Sigmoid colon (tissue), 7 donors: ENCODE data around the gene TBC1D22A. TPM values are rescaled to one million over a fixed set of nuclear protein-coding genes. Genes with fewer than 3 reads are reported as not detected.

Source experiments
- DNase-seq: peaks from one replicate; pipeline ENCODE4 v3.0.0-alpha.2; 2019
- H3K27ac ChIP-seq, 4 donors: fragments of 200-600 bp; sonication (generic); one replicate each; pipeline ENCODE4 v1.5.1; 2016 to 2019; ENCODE audit warnings: mild to moderate bottlenecking in 1 of 4
- H3K27me3 ChIP-seq, 3 donors: fragments of 200-600 bp; sonication (generic); one replicate each; pipeline ENCODE4 v1.5.1; 2019; ENCODE audit warnings: mild to moderate bottlenecking in 1 of 3
- H3K36me3 ChIP-seq, 4 donors: fragments of 200-600 bp; sonication (generic); one replicate each; pipeline ENCODE4 v1.5.1; 2016 to 2019
- H3K4me1 ChIP-seq, 4 donors: fragments of 200-600 bp; sonication (generic); one replicate each; pipeline ENCODE4 v1.5.1; 2017 to 2019
- H3K4me3 ChIP-seq, 4 donors: fragments of 200-600 bp; sonication (generic); one replicate each; pipeline ENCODE4 v1.5.1; 2017 to 2019; ENCODE audit warnings: mild to moderate bottlenecking in 2 of 4, moderate library complexity in 1 of 4
- H3K9me3 ChIP-seq, 4 donors: fragments of 200-600 bp in 3 of 4; sonication (generic) in 3 of 4; one replicate each; pipeline versions ENCODE4 v1.5.1 to v1.6.1; 2013 to 2019
- CTCF ChIP-seq, 4 experiments: fragments of 450-650 bp in 3 of 4; fragments of 200-600 bp in 1 of 4; IDR thresholded peaks; one replicate each; pipeline ENCODE4 v1.5.1; 2016 to 2019; ENCODE audit warnings: antibody characterized with exemption in 4 of 4, mild to moderate bottlenecking in 3 of 4, moderate library complexity in 2 of 4
- EP300 ChIP-seq, 4 donors: sonication (generic); formaldehyde crosslinking; IDR thresholded peaks; one replicate each; pipeline ENCODE4 v1.6.1; 2017; ENCODE audit warnings: antibody characterized with exemption in 4 of 4
- POLR2A ChIP-seq, 2 donors: fragments of 450-650 bp; IDR thresholded peaks; one replicate each; pipeline ENCODE4 v1.6.1; 2016; ENCODE audit warnings: antibody characterized with exemption in 2 of 2, mild to moderate bottlenecking in 2 of 2, moderate library complexity in 2 of 2
- POLR2AphosphoS5 ChIP-seq, 4 donors: sonication (generic); formaldehyde crosslinking; IDR thresholded peaks; one replicate each; pipeline ENCODE4 v1.6.1; 2017; ENCODE audit warnings: antibody characterized with exemption in 4 of 4
- WGBS, 2 donors: extraction: QIAGEN DNeasy Blood & Tissue Kit; methylation state at CpG; one replicate each; pipeline ENCODE4 v1.1.7; 2013; 5-methylcytosine and 5-hydroxymethylcytosine counted together
- intact Hi-C: fragments of 100-400 bp; cut with DNase I; formaldehyde crosslinking; loops from one replicate; pipeline ENCODE4 v1.15.1; 2023
- polyA plus RNA-seq, 3 donors: library from polyadenylated mRNA; stranded (reverse); fragments of 200-250 nt; gene quantifications; one replicate each; pipeline ENCODE4 v1.2.3, GENCODE V29; 2013
- total RNA-seq, 4 donors: library from RNA; depleted of rRNA; stranded (reverse); fragments of >200 nt; gene quantifications; one replicate each; pipeline ENCODE4 v1.1.0, GENCODE V29; 2016
- donor health status: healthy with polysubstance abuse.
- donor health status: Bipolar disorder and iron deficiency.
- donor health status: healthy.

TBC1D22A gene
- total and polyA plus RNA-seq, 7 donors, result 13.6 to 34.6 (median 14.3) TPM

- Histone ChIP-seq H3K4me3 (no peak overlapping the region), H3K9me3 (no peaks in the 10 kb centered on the region), H3K27ac (no peak overlapping the region), H3K27me3 (peaks cover 0 to 51% (median 10%) of the 10 kb centered on the region in 3 donors), H3K4me1 (no peaks in the 10 kb centered on the region), H3K36me3 (no peaks in the 10 kb centered on the region)
- 88 to 89% methylated on average over 16 of the region's 16 CpGs for WGBS, 2 donors
- TF ChIP-seq POLR2AphosphoS5 (IDR thresholded peaks at IDR 0.05), result no peak
- DNase-seq, result peak; percentile 45
- intact Hi-C loops, result no loop called here
Observed at GRCh38 chr22:47202819-47203553, 440.5 kb downstream of the TBC1D22A start.

- Histone ChIP-seq H3K9me3 (no peaks in the 10 kb centered on the region), H3K4me3 (no peak overlapping the region), H3K27ac (no peak overlapping the region), H3K27me3 (peaks cover 0 to 45% (median 10%) of the 10 kb centered on the region in 3 donors), H3K4me1 (no peaks in the 10 kb centered on the region), H3K36me3 (no peaks in the 10 kb centered on the region)
- 74 to 80% methylated on average over 10 of the region's 10 CpGs for WGBS, 2 donors
- intact Hi-C loops, result no loop called here
- DNase-seq, result peak; percentile 72
- TF ChIP-seq EP300 (IDR thresholded peaks at IDR 0.05), result no peak
- peak in 3 of 4 donors; percentile 22 to 70 (median 48) for TF ChIP-seq POLR2AphosphoS5 (IDR thresholded peaks at IDR 0.05)
Observed at GRCh38 chr22:47203554-47203991, 441.1 kb downstream of the TBC1D22A start.

DNA sequence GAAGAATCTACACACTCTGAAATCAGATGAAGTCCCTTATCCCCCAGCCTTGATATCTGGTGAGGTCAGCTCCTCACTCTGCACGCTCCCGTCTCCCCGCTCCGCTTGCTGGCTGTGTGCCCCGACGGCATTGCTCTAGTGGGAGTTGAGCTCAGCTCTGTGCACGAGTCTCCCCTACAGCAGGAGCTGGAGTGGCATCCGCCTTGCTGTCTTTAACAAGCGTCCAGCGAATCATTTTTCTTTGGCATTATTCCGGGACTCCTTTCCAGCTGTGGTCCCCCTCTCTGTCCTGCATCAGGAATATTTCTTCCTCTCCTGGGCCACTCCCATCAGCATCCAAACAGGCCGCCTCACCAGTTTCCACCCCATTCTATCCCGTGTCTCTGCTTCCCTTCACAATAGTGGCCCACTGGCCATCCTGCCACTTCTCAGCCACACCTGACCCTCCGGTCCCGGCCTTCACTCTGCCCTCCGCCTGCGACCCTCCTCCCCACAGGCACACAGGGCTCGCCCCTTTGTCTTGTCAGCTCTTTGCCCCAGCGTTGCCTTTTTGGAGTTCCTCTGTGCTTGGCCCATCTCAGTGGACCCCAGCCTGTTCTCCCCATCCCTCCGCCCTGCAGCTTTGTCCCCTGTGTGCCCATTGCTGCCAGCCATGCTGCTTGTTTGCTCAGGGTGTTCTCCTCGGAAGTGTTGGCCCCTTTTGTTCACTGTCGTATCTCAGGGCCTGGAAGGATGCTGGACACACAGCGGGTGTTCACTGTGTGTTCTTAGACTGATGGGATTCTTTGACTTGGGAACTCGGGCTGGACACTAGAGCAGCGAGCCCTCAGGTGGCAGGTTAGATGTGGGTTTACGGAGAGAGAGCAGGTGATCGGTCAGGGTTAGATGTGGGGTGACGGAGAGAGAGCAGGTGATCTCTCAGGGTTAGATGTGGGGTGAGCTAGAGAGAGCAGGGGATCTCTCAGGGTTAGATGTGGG, 441.8 kb downstream of the TBC1D22A start:
- peak; percentile 72 for DNase-seq
- H3K27me3 ChIP-seq, result peaks cover 0 to 40% (median 3%) of the 10 kb centered on the region in 3 donors
- TF ChIP-seq POLR2A (IDR thresholded peaks at IDR 0.05), result no peak
- no peak for TF ChIP-seq EP300 (IDR thresholded peaks at IDR 0.05)
- TF ChIP-seq CTCF (IDR thresholded peaks at IDR 0.05), result no peak
- TF ChIP-seq POLR2AphosphoS5 (IDR thresholded peaks at IDR 0.05), result no peak
- H3K4me3 ChIP-seq, result no peak overlapping the region
- 69 to 77% methylated on average over 28 of the region's 28 CpGs for WGBS, 2 donors
- no peaks in the 10 kb centered on the region for H3K36me3 ChIP-seq
- no peaks in the 10 kb centered on the region for H3K9me3 ChIP-seq
- intact Hi-C loops, result no loop called here
- no peak overlapping the region for H3K27ac ChIP-seq
- no peaks in the 10 kb centered on the region for H3K4me1 ChIP-seq

- Histone ChIP-seq H3K27me3 (peaks cover 0 to 32% (median 0%) of the 10 kb centered on the region in 3 donors), H3K27ac (no peak overlapping the region), H3K36me3 (no peaks in the 10 kb centered on the region), H3K9me3 (no peaks in the 10 kb centered on the region), H3K4me1 (no peaks in the 10 kb centered on the region), H3K4me3 (no peak overlapping the region)
- 85 to 88% methylated on average over 13 of the region's 13 CpGs for WGBS, 2 donors
- TF ChIP-seq EP300 (IDR thresholded peaks at IDR 0.05), result no peak
- TF ChIP-seq CTCF (IDR thresholded peaks at IDR 0.05), result no peak
- no peak for TF ChIP-seq POLR2AphosphoS5 (IDR thresholded peaks at IDR 0.05)
- TF ChIP-seq POLR2A (IDR thresholded peaks at IDR 0.05), result no peak
- intact Hi-C loops, result no loop called here
- DNase-seq, result peak; percentile 41
Observed at GRCh38 chr22:47205081-47205491, 442.6 kb downstream of the TBC1D22A start.

DNA sequence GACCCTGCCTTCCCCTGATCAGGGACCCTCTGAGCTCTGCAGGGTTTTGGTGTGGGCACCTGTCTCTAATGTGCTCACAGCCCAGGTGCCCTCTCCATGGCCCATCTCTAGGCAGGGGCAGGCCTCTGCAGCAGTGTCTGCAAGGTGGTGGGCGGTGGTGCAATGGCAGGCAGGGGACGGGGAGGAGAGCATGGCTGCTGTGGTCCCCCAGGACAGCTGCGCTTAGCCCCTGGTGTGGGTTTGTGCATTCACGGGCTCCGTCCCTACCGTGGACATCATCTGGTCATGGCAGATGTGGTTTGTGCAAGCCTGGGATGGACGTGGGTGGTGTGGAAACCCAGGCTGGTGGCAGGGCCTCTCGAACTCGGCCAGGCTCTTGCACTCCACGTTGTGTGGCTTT, 443.1 kb downstream of the TBC1D22A start:
- Histone ChIP-seq H3K36me3 (no peaks in the 10 kb centered on the region), H3K4me3 (no peak overlapping the region), H3K27me3 (peaks cover 0 to 28% (median 0%) of the 10 kb centered on the region in 3 donors), H3K4me1 (no peaks in the 10 kb centered on the region), H3K9me3 (no peaks in the 10 kb centered on the region), H3K27ac (no peak overlapping the region)
- 85 to 86% methylated on average over 10 of the region's 10 CpGs for WGBS, 2 donors
- DNase-seq, result no peak
- intact Hi-C loops, result no loop called here
- TF ChIP-seq CTCF (IDR thresholded peaks at IDR 0.05), result no peak
- no peak for TF ChIP-seq POLR2AphosphoS5 (IDR thresholded peaks at IDR 0.05)
- no peak for TF ChIP-seq EP300 (IDR thresholded peaks at IDR 0.05)
- no peak for TF ChIP-seq POLR2A (IDR thresholded peaks at IDR 0.05)
